Stomach (tissue), 9 donors: ENCODE measurements around the gene RGS3. TPM values are rescaled to one million over a fixed set of nuclear protein-coding genes. Genes with fewer than 3 reads are reported as not detected.

Source experiments
- DNase-seq, 2 donors: peaks; one replicate each; pipeline versions ENCODE4 v3.0.0 to v3.0.0-alpha.2; 2013 to 2019
- H3K27ac ChIP-seq, 5 donors: fragments of 200-600 bp in 4 of 5; sonication (generic) in 4 of 5; one replicate each; pipeline ENCODE4 v1.5.1; 2013 to 2019; ENCODE audit warnings: mild to moderate bottlenecking in 1 of 5, moderate library complexity in 1 of 5
- H3K27me3 ChIP-seq, 3 donors: fragments of 200-600 bp; sonication (generic); one replicate each; pipeline ENCODE4 v1.5.1; 2017 to 2019; ENCODE audit warnings: mixed run types in 1 of 3
- H3K36me3 ChIP-seq, 4 donors: fragments of 200-600 bp; sonication (generic); 1 replicate in 3 of 4; 2 replicates in 1 of 4; pipeline ENCODE4 v1.5.1; 2016 to 2019
- H3K4me1 ChIP-seq, 4 donors: fragments of 200-600 bp; sonication (generic); one replicate each; pipeline ENCODE4 v1.5.1; 2016 to 2019
- H3K4me3 ChIP-seq, 4 donors: fragments of 200-600 bp; sonication (generic) in 3 of 4; one replicate each; pipeline ENCODE4 v1.5.1; 2016 to 2019; ENCODE audit warnings: mild to moderate bottlenecking in 1 of 4
- H3K9me3 ChIP-seq, 4 donors: fragments of 200-600 bp; sonication (generic); one replicate each; pipeline ENCODE4 v1.5.1; 2016 to 2019
- CTCF ChIP-seq, 7 experiments: fragments of 450-650 bp in 4 of 7; fragments of 200-600 bp in 3 of 7; sonication (generic) in 3 of 7; IDR thresholded peaks; one replicate each; pipeline ENCODE4 v1.5.1; 2016 to 2019; ENCODE audit warnings: antibody characterized with exemption in 7 of 7, control low read depth in 2 of 7, mild to moderate bottlenecking in 1 of 7
- EP300 ChIP-seq: sonication (generic); formaldehyde crosslinking; IDR thresholded peaks from one replicate; pipeline ENCODE4 v1.6.1; 2017; ENCODE audit warnings: antibody characterized with exemption
- POLR2A ChIP-seq, 4 donors: fragments of 450-650 bp; IDR thresholded peaks; one replicate each; pipeline ENCODE4 v1.6.1; 2016; ENCODE audit warnings: antibody characterized with exemption in 4 of 4, control low read depth in 2 of 4, mild to moderate bottlenecking in 1 of 4, moderate library complexity in 1 of 4
- POLR2AphosphoS5 ChIP-seq, 3 donors: sonication (generic); formaldehyde crosslinking; IDR thresholded peaks; one replicate each; pipeline ENCODE4 v1.6.1; 2016; ENCODE audit warnings: antibody characterized with exemption in 3 of 3
- WGBS, 5 donors: extraction: QIAGEN DNeasy Blood & Tissue Kit in 3 of 5; methylation state at CpG; one replicate each; pipeline versions ENCODE4 v1.1.5 to v1.1.7; 2013 to 2018; 5-methylcytosine and 5-hydroxymethylcytosine counted together
- intact Hi-C: fragments of 100-400 bp; cut with DNase I; formaldehyde crosslinking; loops from one replicate; pipeline ENCODE4 v1.15.1; 2023; ENCODE audit warnings: low total_unique reads
- polyA plus RNA-seq, 3 donors: library from polyadenylated mRNA; stranded (reverse); fragments of 200-250 nt; gene quantifications; one replicate each; pipeline ENCODE4 v1.2.3, GENCODE V29; 2013
- total RNA-seq, 5 donors: library from RNA; depleted of rRNA; stranded (reverse); fragments of >200 nt; gene quantifications; one replicate each; pipeline versions ENCODE4 v1.1.0 to v1.2.3, GENCODE V29; 2014 to 2016
- donor health status: healthy with polysubstance abuse.
- donor health status: Bipolar disorder and iron deficiency.
- donor health status: healthy.

The RGS3 gene
- total and polyA plus RNA-seq, 8 donors = 26.6 to 71.4 (median 35.7) TPM

DNA sequence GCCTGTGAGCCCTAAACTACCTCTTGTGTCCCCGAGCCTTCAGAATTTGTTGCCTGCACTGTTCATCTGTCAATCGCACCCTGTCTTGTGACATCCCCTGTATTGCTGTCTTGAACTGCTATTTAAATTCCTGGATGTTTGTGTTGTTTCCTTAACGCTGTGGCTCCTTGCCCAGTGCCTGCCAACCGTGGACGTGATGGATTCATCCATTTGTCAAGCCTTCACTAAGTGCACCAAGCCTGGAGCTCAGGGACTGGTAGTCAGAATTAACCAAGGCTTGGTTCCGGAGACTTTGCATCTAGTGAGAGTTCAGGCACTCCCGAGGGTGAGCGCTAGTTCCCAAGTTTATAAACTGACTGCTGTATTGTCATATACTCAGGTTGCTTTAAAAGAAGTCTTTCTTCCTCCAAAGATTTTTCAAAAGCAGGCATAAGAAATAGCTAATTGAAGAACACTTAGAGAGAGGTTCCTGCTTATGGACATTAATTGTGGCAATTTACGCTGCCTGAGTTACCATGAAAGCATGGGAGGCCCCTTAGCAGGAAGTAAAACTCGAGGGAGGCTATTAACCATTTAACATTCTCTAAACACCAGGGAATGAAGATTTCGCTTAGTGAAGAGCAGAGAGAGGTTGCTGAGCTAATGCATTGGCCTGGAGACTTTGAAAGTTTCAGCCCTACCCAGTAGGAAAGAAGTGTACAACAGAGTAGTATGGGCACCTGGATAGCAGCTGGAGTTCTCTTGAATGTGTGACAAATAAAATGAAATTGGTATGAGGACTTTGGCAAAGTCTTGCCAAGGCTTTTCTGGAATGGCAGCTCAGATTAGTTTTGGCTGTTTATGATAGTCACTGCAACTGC is 29.0 kb downstream of the RGS3 start:
- 58 to 70% (median 65%) methylated on average over 11 of the region's 11 CpGs for WGBS, 5 donors
- Histone ChIP-seq H3K4me1 (peaks cover 0 to 31% (median 16%) of the 10 kb centered on the region in 4 donors), H3K27me3 (no peaks in the 10 kb centered on the region), H3K9me3 (no peaks in the 10 kb centered on the region), H3K27ac (peak overlapping the region in 3 of 5 donors; percentile 6 to 63 (median 37)), H3K4me3 (no peak overlapping the region), H3K36me3 (no peaks in the 10 kb centered on the region)
- TF ChIP-seq POLR2AphosphoS5 (IDR thresholded peaks at IDR 0.05) (no peak), CTCF (IDR thresholded peaks at IDR 0.05) (no peak), EP300 (no peak), POLR2A (IDR thresholded peaks at IDR 0.05) (no peak)
- peak in 1 of 2 donors; percentile 70 for DNase-seq
- intact Hi-C loops = no loop called here

GRCh38 chr9:113493203-113493520 is 29.6 kb downstream of the RGS3 start:
- Histone ChIP-seq H3K27me3 (no peaks in the 10 kb centered on the region), H3K9me3 (no peaks in the 10 kb centered on the region), H3K4me3 (no peak overlapping the region), H3K36me3 (peaks cover 0 to 5% (median 2%) of the 10 kb centered on the region in 4 donors), H3K27ac (peak overlapping the region in 2 of 5 donors; percentile 39 to 63), H3K4me1 (peaks cover 0 to 28% (median 13%) of the 10 kb centered on the region in 4 donors)
- no peak for DNase-seq
- intact Hi-C loops = no loop called here
- no peak for TF ChIP-seq POLR2AphosphoS5 (IDR thresholded peaks at IDR 0.05)

- no peak for TF ChIP-seq EP300
- TF ChIP-seq POLR2AphosphoS5 (IDR thresholded peaks at IDR 0.05) = no peak
- TF ChIP-seq POLR2A (IDR thresholded peaks at IDR 0.05) = no peak
- TF ChIP-seq CTCF (IDR thresholded peaks at IDR 0.05) = no peak
These were observed 32.0 kb downstream of the RGS3 start for GRCh38 chr9:113495526-113495925.

DNA sequence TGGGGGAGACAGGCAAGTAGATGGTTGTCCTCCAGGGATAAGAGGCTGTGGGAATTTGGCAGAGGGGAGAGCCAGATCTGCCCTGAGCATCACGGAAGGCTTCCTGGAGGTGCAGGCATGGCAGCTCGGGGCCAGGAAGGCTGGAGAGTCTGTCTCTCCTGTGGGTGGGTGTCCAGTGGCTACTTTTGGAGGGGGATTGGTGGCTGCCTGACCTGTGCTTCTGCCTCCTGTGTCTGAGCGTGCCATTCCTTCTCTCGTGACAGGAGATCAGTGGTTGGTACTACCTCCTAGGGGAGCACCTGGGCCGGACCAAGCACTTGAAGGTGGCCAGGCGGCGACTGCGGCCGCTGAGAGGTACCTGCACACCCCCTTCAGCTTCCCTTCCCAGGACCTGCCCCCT is 33.5 kb downstream of the RGS3 start:
- Histone ChIP-seq H3K4me3 (no peak overlapping the region), H3K27ac (no peak overlapping the region), H3K27me3 (no peaks in the 10 kb centered on the region), H3K9me3 (no peaks in the 10 kb centered on the region), H3K4me1 (peaks cover 0 to 17% (median 9%) of the 10 kb centered on the region in 4 donors), H3K36me3 (peaks cover 0 to 5% (median 2%) of the 10 kb centered on the region in 4 donors)
- no peak for DNase-seq
- TF ChIP-seq EP300 = no peak
- TF ChIP-seq POLR2A (IDR thresholded peaks at IDR 0.05) = no peak
- no peak for TF ChIP-seq CTCF (IDR thresholded peaks at IDR 0.05)
- TF ChIP-seq POLR2AphosphoS5 (IDR thresholded peaks at IDR 0.05) = no peak
- 95 to 100% (median 98%) methylated on average over 6 to 9 of the region's 9 CpGs for WGBS, 5 donors
- intact Hi-C loops = no loop called here

More at GRCh38 chr9:113495526-113495925, 32.0 kb downstream of the RGS3 start:
- H3K27ac ChIP-seq = no peak overlapping the region
- no peaks in the 10 kb centered on the region for H3K9me3 ChIP-seq
- DNase-seq = no peak
- no peaks in the 10 kb centered on the region for H3K27me3 ChIP-seq
- no peak overlapping the region for H3K4me3 ChIP-seq
- H3K4me1 ChIP-seq = peaks cover 0 to 22% (median 11%) of the 10 kb centered on the region in 4 donors
- whole genome bisulfite sequencing, 5 donors = 89 to 97% (median 93%) methylated on average over 3 of the region's 3 CpGs
- H3K36me3 ChIP-seq = peaks cover 0 to 5% (median 2%) of the 10 kb centered on the region in 4 donors
- intact Hi-C loops = no loop called here
